Neural cell (in vitro differentiated cells): ENCODE results near the gene LCNL1. TPM values are rescaled to one million over a fixed set of nuclear protein-coding genes. Genes with fewer than 3 reads are reported as not detected.

ENCODE experiments used
- H2AFZ ChIP-seq: fragments of 200-600, 300-800 bp; sonication (generic), shearing (Covaris generic); 2 replicates; pipeline ENCODE4 v1.6.0; 2014; ENCODE audit warnings: low read depth, mild to moderate bottlenecking, antibody characterized with exemption, low read length, moderate library complexity
- H3F3A ChIP-seq: fragments of 200-600 bp; shearing (Covaris generic); 2 replicates; pipeline ENCODE4 v1.6.1; 2016; ENCODE audit warnings: mild to moderate bottlenecking, moderate library complexity, mixed read lengths, antibody characterized with exemption, low read length; ENCODE audit not compliant: insufficient read depth, poor library complexity, severe bottlenecking
- H3K27ac ChIP-seq: fragments of 200-600, 300-800 bp; sonication (generic), shearing (Covaris generic); 2 replicates; pipeline ENCODE4 v1.5.1; 2014; ENCODE audit warnings: mild to moderate bottlenecking, low read length, moderate library complexity
- H3K27me3 ChIP-seq: fragments of 300-800, 200-600 bp; sonication (generic), shearing (Covaris generic); 2 replicates; pipeline ENCODE4 v1.6.0; 2014; ENCODE audit warnings: mild to moderate bottlenecking, low read depth, low read length, moderate library complexity; ENCODE audit not compliant: insufficient read depth
- H3K36me3 ChIP-seq: fragments of 300-800, 200-600 bp; sonication (generic), shearing (Covaris generic); 2 replicates; pipeline ENCODE4 v1.5.1; 2014; ENCODE audit warnings: mild to moderate bottlenecking, antibody characterized with exemption, low read length, moderate library complexity; ENCODE audit not compliant: insufficient read depth
- H3K4me2 ChIP-seq: fragments of 300-800, 200-600 bp; sonication (generic), shearing (Covaris generic); 2 replicates; pipeline ENCODE4 v1.6.0; 2014; ENCODE audit warnings: mild to moderate bottlenecking, low read length
- H3K4me3 ChIP-seq: fragments of 300-800, 200-600 bp; sonication (generic), shearing (Covaris generic); 2 replicates; pipeline ENCODE4 v1.5.1; 2014; ENCODE audit warnings: mild to moderate bottlenecking, low read length, moderate library complexity
- H3K79me2 ChIP-seq: fragments of 200-600 bp; shearing (Covaris generic); replicated peaks from 2 replicates; pipeline ENCODE4 v1.6.0; 2014; ENCODE audit warnings: mild to moderate bottlenecking, low read length, moderate library complexity; ENCODE audit not compliant: insufficient read depth
- H3K9ac ChIP-seq: fragments of 300-800, 200-600 bp; sonication (generic), shearing (Covaris generic); 2 replicates; pipeline ENCODE4 v1.6.1; 2016; ENCODE audit warnings: mild to moderate bottlenecking, low read length, mixed read lengths
- H3K9me2 ChIP-seq: fragments of 200-600 bp; shearing (Covaris generic); 2 replicates; pipeline ENCODE4 v1.6.1; 2016; ENCODE audit warnings: mild to moderate bottlenecking, low read length, mixed read lengths; ENCODE audit not compliant: insufficient read depth
- H3K9me3 ChIP-seq: fragments of 200-600, 300-800 bp; sonication (generic), shearing (Covaris generic); 2 replicates; pipeline ENCODE4 v1.6.1; 2016; ENCODE audit warnings: mild to moderate bottlenecking, mixed run types, low read length, moderate library complexity, mixed read lengths
- H4K20me1 ChIP-seq: fragments of 200-600 bp; shearing (Covaris generic); 2 replicates; pipeline ENCODE4 v1.6.1; 2016; ENCODE audit warnings: mild to moderate bottlenecking, mixed run types; ENCODE audit not compliant: insufficient read depth
- CTCF ChIP-seq: fragments of 450-650 bp; IDR thresholded peaks from 2 replicates; pipeline ENCODE4 v1.5.1; 2014; ENCODE audit warnings: antibody characterized with exemption, mild to moderate bottlenecking, moderate library complexity; ENCODE audit not compliant: poor library complexity, severe bottlenecking
- EP300 ChIP-seq: fragments of 450-650 bp; conservative IDR thresholded peaks from 2 replicates; pipeline ENCODE4 v1.6.1; 2014; ENCODE audit warnings: antibody characterized with exemption, mild to moderate bottlenecking, moderate library complexity; ENCODE audit not compliant: poor library complexity, severe bottlenecking
- EZH2 ChIP-seq: fragments of 200-600, 300-800 bp; shearing (Covaris generic), sonication (generic); IDR thresholded peaks from 2 replicates; pipeline ENCODE4 v1.6.1; 2014; ENCODE audit warnings: antibody characterized with exemption, low read length, borderline replicate concordance, mild to moderate bottlenecking; ENCODE audit not compliant: insufficient read depth, poor library complexity, severe bottlenecking
- MXI1 ChIP-seq: fragments of 450-650 bp; conservative IDR thresholded peaks from 2 replicates; pipeline ENCODE4 v1.6.1; 2014; ENCODE audit warnings: antibody characterized with exemption, mild to moderate bottlenecking; ENCODE audit not compliant: poor library complexity, severe bottlenecking
- POLR2AphosphoS5 ChIP-seq: IDR thresholded peaks from 2 replicates; pipeline ENCODE4 v1.6.1; 2012
- RAD21 ChIP-seq: fragments of 450-650 bp; conservative IDR thresholded peaks from 2 replicates; pipeline ENCODE4 v1.6.1; 2014; ENCODE audit warnings: antibody characterized with exemption, mild to moderate bottlenecking, moderate library complexity
- SMC3 ChIP-seq: fragments of 450-650 bp; conservative IDR thresholded peaks from 2 replicates; pipeline ENCODE4 v1.6.1; 2014; ENCODE audit warnings: antibody characterized with exemption, mild to moderate bottlenecking, moderate library complexity; ENCODE audit not compliant: poor library complexity
- TAF1 ChIP-seq: IDR thresholded peaks from 2 replicates; pipeline ENCODE4 v1.6.1; 2012; ENCODE audit warnings: low read depth
- polyA plus RNA-seq: library from polyadenylated mRNA; depleted of rRNA; stranded (reverse); fragments of >200 nt; gene quantifications from 2 replicates; pipeline ENCODE4 v1.2.3, GENCODE V29; 2014
- TF ChIP-seq, protein P1 (sequence below): IDR thresholded peaks from 2 replicates; pipeline ENCODE4 v1.6.1; 2012; ENCODE audit warnings: borderline replicate concordance

Gene LCNL1
- polyA plus RNA-seq, 1 donor from 2014 or later = not detected

- Histone ChIP-seq H4K20me1 (no peaks in the 10 kb centered on the region), H3K27me3 (peaks cover 43% of the 10 kb centered on the region), H3K9ac (no peak overlapping the region), H3K36me3 (no peaks in the 10 kb centered on the region), H3K4me2 (no peak overlapping the region), H3K79me2 (no peaks in the 10 kb centered on the region), H3K27ac (no peak overlapping the region), H3K4me3 (no peak overlapping the region), H3K9me2 (no peaks in the 10 kb centered on the region), H3K9me3 (no peaks in the 10 kb centered on the region), H3F3A (no peaks in the 10 kb centered on the region), H2AFZ (no peak overlapping the region)
- TF ChIP-seq POLR2AphosphoS5 = no peak
- no peak for TF ChIP-seq MXI1
- TF ChIP-seq, protein P1, sequence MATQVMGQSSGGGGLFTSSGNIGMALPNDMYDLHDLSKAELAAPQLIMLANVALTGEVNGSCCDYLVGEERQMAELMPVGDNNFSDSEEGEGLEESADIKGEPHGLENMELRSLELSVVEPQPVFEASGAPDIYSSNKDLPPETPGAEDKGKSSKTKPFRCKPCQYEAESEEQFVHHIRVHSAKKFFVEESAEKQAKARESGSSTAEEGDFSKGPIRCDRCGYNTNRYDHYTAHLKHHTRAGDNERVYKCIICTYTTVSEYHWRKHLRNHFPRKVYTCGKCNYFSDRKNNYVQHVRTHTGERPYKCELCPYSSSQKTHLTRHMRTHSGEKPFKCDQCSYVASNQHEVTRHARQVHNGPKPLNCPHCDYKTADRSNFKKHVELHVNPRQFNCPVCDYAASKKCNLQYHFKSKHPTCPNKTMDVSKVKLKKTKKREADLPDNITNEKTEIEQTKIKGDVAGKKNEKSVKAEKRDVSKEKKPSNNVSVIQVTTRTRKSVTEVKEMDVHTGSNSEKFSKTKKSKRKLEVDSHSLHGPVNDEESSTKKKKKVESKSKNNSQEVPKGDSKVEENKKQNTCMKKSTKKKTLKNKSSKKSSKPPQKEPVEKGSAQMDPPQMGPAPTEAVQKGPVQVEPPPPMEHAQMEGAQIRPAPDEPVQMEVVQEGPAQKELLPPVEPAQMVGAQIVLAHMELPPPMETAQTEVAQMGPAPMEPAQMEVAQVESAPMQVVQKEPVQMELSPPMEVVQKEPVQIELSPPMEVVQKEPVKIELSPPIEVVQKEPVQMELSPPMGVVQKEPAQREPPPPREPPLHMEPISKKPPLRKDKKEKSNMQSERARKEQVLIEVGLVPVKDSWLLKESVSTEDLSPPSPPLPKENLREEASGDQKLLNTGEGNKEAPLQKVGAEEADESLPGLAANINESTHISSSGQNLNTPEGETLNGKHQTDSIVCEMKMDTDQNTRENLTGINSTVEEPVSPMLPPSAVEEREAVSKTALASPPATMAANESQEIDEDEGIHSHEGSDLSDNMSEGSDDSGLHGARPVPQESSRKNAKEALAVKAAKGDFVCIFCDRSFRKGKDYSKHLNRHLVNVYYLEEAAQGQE = no peak
- no peak for TF ChIP-seq CTCF
- TF ChIP-seq TAF1 = no peak
- TF ChIP-seq EZH2 = no peak
- no peak for TF ChIP-seq RAD21
- no peak for TF ChIP-seq SMC3
- TF ChIP-seq EP300 = no peak
These were observed 1.1 kb upstream of the LCNL1 start for GRCh38 chr9:136981588-136982231.

- no peak overlapping the region for H3K4me3 ChIP-seq
- H3K79me2 ChIP-seq = no peaks in the 10 kb centered on the region
- H2AFZ ChIP-seq = no peak overlapping the region
- no peak overlapping the region for H3K27ac ChIP-seq
- H3K4me2 ChIP-seq = no peak overlapping the region
- TF ChIP-seq, protein P1 = no peak
- TF ChIP-seq CTCF (no peak), EP300 (no peak), EZH2 (no peak), TAF1 (no peak), SMC3 (no peak), POLR2AphosphoS5 (no peak), MXI1 (no peak), RAD21 (no peak)
- H3K36me3 ChIP-seq = no peaks in the 10 kb centered on the region
- no peaks in the 10 kb centered on the region for H3F3A ChIP-seq
- no peaks in the 10 kb centered on the region for H3K9me2 ChIP-seq
- peaks cover 35% of the 10 kb centered on the region for H3K27me3 ChIP-seq
- no peaks in the 10 kb centered on the region for H4K20me1 ChIP-seq
- H3K9me3 ChIP-seq = no peaks in the 10 kb centered on the region
- H3K9ac ChIP-seq = no peak overlapping the region
These were observed 374 bp downstream of the LCNL1 start for GRCh38 chr9:136983167-136983566.
